Hepatocyte (in vitro differentiated cells): Measurements from ENCODE around the gene MIA.
"Not testable (repeated sequence)": the region's sequence is repeated elsewhere in the genome, so short reads cannot be mapped to it uniquely, and the experiment has no call there.

Source experiments
- EZH2 ChIP-seq: fragments of 200-600 bp; sonication (generic); IDR thresholded peaks from 2 replicates; pipeline ENCODE4 v1.6.1; 2016; ENCODE audit warnings: antibody characterized with exemption, mild to moderate bottlenecking, borderline replicate concordance
- TF ChIP-seq, protein P1 (sequence below): fragments of 200-600 bp; sonication (generic); IDR thresholded peaks from 2 replicates; pipeline ENCODE4 v1.5.1; 2016; ENCODE audit warnings: antibody characterized with exemption, mild to moderate bottlenecking; ENCODE audit not compliant: poor library complexity

DNA sequence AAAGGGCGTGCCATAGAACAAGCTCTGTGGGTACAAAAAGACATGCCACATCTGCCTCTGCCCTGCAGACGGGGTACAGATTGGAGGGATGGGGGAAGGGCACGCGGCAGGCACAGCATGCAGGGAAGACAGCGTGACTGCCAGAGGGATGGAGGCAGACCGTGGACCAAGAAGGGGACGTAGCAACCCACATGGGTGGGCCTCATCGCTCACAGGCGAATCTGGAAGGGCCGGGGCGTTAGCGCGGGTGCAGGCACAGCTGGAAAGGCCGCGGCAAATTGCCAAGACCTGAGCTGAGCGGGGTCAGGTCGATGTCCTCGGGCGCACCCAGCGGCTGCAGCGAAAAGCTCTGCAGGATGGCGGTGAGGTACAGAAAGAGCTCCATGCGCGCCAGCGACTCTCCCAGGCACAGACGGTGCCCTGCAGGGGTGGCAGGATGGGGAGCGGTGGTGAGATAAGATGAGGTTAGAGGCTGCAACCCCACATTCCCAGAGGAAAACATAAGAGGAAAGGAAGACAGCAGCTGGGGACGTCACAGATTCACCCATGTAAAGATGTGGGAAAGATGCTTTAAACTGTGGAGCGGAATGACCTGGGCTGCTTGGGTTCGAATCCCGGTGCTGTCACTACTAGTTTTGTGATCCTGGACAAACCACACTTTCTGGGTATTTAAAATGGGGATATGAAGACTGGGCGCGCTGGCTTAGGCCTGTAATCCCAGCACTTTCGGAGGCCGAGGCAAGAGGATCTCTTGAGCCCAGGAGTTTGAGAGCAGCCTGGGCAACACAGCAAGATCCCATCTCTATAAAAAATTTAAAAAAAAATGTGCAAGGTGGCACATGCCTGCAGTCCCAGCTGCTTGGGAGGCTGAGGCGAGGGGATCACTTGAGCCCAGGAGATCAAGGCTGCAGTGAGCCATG lies 43.4 kb downstream of the MIA start:
- TF ChIP-seq, protein P1, sequence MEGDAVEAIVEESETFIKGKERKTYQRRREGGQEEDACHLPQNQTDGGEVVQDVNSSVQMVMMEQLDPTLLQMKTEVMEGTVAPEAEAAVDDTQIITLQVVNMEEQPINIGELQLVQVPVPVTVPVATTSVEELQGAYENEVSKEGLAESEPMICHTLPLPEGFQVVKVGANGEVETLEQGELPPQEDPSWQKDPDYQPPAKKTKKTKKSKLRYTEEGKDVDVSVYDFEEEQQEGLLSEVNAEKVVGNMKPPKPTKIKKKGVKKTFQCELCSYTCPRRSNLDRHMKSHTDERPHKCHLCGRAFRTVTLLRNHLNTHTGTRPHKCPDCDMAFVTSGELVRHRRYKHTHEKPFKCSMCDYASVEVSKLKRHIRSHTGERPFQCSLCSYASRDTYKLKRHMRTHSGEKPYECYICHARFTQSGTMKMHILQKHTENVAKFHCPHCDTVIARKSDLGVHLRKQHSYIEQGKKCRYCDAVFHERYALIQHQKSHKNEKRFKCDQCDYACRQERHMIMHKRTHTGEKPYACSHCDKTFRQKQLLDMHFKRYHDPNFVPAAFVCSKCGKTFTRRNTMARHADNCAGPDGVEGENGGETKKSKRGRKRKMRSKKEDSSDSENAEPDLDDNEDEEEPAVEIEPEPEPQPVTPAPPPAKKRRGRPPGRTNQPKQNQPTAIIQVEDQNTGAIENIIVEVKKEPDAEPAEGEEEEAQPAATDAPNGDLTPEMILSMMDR: peak; percentile 27
- not testable (repeated sequence) for TF ChIP-seq EZH2
